ENCODE measurements around the gene ALG8. TPM values are rescaled to one million over a fixed set of nuclear protein-coding genes. Genes with fewer than 3 reads are reported as not detected.
"Not testable (repeated sequence)": the region's sequence is repeated elsewhere in the genome, so short reads cannot be mapped to it uniquely, and the experiment has no call there.

Gene ALG8
- total RNA-seq, 1 donor from 2014 or later, result 32.6 TPM

- Histone ChIP-seq H3K9me3 (no peaks in the 10 kb centered on the region), H3K4me3 (no peak overlapping the region), H3K27me3 (ENCODE audit: low read depth) (no peaks in the 10 kb centered on the region), H3K36me3 (peaks cover 50% of the 10 kb centered on the region), H3K4me1 (no peaks in the 10 kb centered on the region), H3K27ac (no peak overlapping the region)
- TF ChIP-seq CTCF (IDR thresholded peaks at IDR 0.05), result no peak
- DNase-seq (no peak), ATAC-seq (no peak)
- intact Hi-C loops (cut with DNase I), result loop anchor here (5.0 kb wide), 1 partner anchor 468 kb away; no protein-coding TSS in a partner anchor
Observed at GRCh38 chr11:78099666-78100065, 39.8 kb downstream of the ALG8 start.

- intact Hi-C loops (cut with DNase I), result loop anchor here (5.0 kb wide), 1 partner anchor 469 kb away; no protein-coding TSS in a partner anchor
- TF ChIP-seq CTCF (IDR thresholded peaks at IDR 0.05), result no peak
- H3K27me3 ChIP-seq (ENCODE audit: low read depth), result no peaks in the 10 kb centered on the region
- DNase-seq (no peak), ATAC-seq (no peak)
- H3K27ac ChIP-seq, result no peak overlapping the region
- H3K4me1 ChIP-seq, result no peaks in the 10 kb centered on the region
- H3K4me3 ChIP-seq, result no peak overlapping the region
- no peaks in the 10 kb centered on the region for H3K9me3 ChIP-seq
- peaks cover 41% of the 10 kb centered on the region for H3K36me3 ChIP-seq
Observed at GRCh38 chr11:78097666-78098385, 41.6 kb downstream of the ALG8 start.

GRCh38 chr11:78094250-78094649 is 45.2 kb downstream of the ALG8 start:
- no peak overlapping the region for H3K4me3 ChIP-seq
- ATAC-seq (no peak), DNase-seq (no peak)
- peaks cover 12% of the 10 kb centered on the region for H3K36me3 ChIP-seq
- H3K9me3 ChIP-seq, result no peaks in the 10 kb centered on the region
- H3K4me1 ChIP-seq, result no peaks in the 10 kb centered on the region
- no peak for TF ChIP-seq CTCF (IDR thresholded peaks at IDR 0.05)
- intact Hi-C loops (cut with DNase I), result no loop called here
- no peak overlapping the region for H3K27ac ChIP-seq
- H3K27me3 ChIP-seq (ENCODE audit: low read depth), result no peaks in the 10 kb centered on the region

GRCh38 chr11:78086521-78087074 is 52.8 kb downstream of the ALG8 start:
- H3K9me3 ChIP-seq; H3K36me3 ChIP-seq; H3K27ac ChIP-seq; H3K4me3 ChIP-seq; intact Hi-C loops (cut with DNase I); ATAC-seq; H3K4me1 ChIP-seq; DNase-seq; H3K27me3 ChIP-seq (ENCODE audit: low read depth): not testable (repeated sequence)

- DNase-seq (no peak), ATAC-seq (no peak)
- Histone ChIP-seq H3K27me3 (ENCODE audit: low read depth) (no peaks in the 10 kb centered on the region), H3K4me1 (peaks cover 12% of the 10 kb centered on the region), H3K9me3 (no peaks in the 10 kb centered on the region), H3K36me3 (no peaks in the 10 kb centered on the region), H3K27ac (no peak overlapping the region), H3K4me3 (no peak overlapping the region)
- no peak for TF ChIP-seq CTCF (IDR thresholded peaks at IDR 0.05)
- intact Hi-C loops (cut with DNase I), result no loop called here
Observed at GRCh38 chr11:78085972-78086371, 53.5 kb downstream of the ALG8 start.

- ATAC-seq; intact Hi-C loops (cut with DNase I); H3K4me3 ChIP-seq; H3K36me3 ChIP-seq; H3K9me3 ChIP-seq; H3K27me3 ChIP-seq (ENCODE audit: low read depth): not testable (repeated sequence)
- peak; percentile 69 for DNase-seq
- Histone ChIP-seq H3K4me1 (peaks cover 20% of the 10 kb centered on the region), H3K27ac (peak overlapping the region; percentile 53)
Observed at GRCh38 chr11:78084506-78084905, 54.9 kb downstream of the ALG8 start.

Data from lower lobe of right lung (tissue), 2 donors.